GM06990 (cell line): ENCODE results near the gene GAS2L3.
A peak's percentile ranks its signal among the peaks of the same experiment; 100 is the strongest.

Experiments
- DNase-seq: peaks from one replicate; pipeline ENCODE4 v3.0.0-alpha.2; 2011; ENCODE audit not compliant: insufficient read length; ENCODE audit errors: extremely low read depth
- H3K27me3 ChIP-seq: replicated peaks from 2 replicates; pipeline ENCODE4 v1.6.0; 2011; ENCODE audit warnings: low read length; ENCODE audit not compliant: control insufficient read depth, insufficient read depth
- H3K36me3 ChIP-seq: 2 replicates; pipeline ENCODE4 v1.5.1; 2011; ENCODE audit warnings: low read length; ENCODE audit not compliant: control insufficient read depth, insufficient read depth
- H3K4me3 ChIP-seq: replicated peaks from 2 replicates; pipeline ENCODE4 v1.5.1; 2011; ENCODE audit warnings: low read depth, mild to moderate bottlenecking, control low read depth, low read length
- CTCF ChIP-seq: IDR thresholded peaks from 2 replicates; pipeline ENCODE4 v1.5.1; 2011; ENCODE audit warnings: low read length, control low read depth, mild to moderate bottlenecking, inconsistent platforms; ENCODE audit not compliant: insufficient read depth, poor library complexity, severe bottlenecking

Gene GAS2L3

GRCh38 chr12:100656856-100657255, 83.4 kb downstream of the GAS2L3 start:
- no peak for DNase-seq
- H3K4me3 ChIP-seq = no peak overlapping the region
- TF ChIP-seq CTCF = no peak
- no peaks in the 10 kb centered on the region for H3K27me3 ChIP-seq
- H3K36me3 ChIP-seq = no peaks in the 10 kb centered on the region

GRCh38 chr12:100661300-100661951, 87.9 kb downstream of the GAS2L3 start:
- no peak overlapping the region for H3K4me3 ChIP-seq
- no peaks in the 10 kb centered on the region for H3K27me3 ChIP-seq
- DNase-seq = peak; percentile 14
- TF ChIP-seq CTCF = no peak
- H3K36me3 ChIP-seq = no peaks in the 10 kb centered on the region

- Histone ChIP-seq H3K4me3 (no peak overlapping the region), H3K27me3 (no peaks in the 10 kb centered on the region), H3K36me3 (no peaks in the 10 kb centered on the region)
- TF ChIP-seq CTCF = no peak
- DNase-seq = no peak
Measured at GRCh38 chr12:100666588-100666987, 93.1 kb downstream of the GAS2L3 start.

GRCh38 chr12:100668945-100669536, 95.6 kb downstream of the GAS2L3 start:
- DNase-seq = peak; percentile 20
- no peaks in the 10 kb centered on the region for H3K27me3 ChIP-seq
- no peak overlapping the region for H3K4me3 ChIP-seq
- peak; percentile 94 for TF ChIP-seq CTCF
- H3K36me3 ChIP-seq = no peaks in the 10 kb centered on the region

- no peak for DNase-seq
- H3K27me3 ChIP-seq = no peaks in the 10 kb centered on the region; the same call in 1 of the 2 replicates
- no peak for TF ChIP-seq CTCF
- no peak overlapping the region for H3K4me3 ChIP-seq
- H3K36me3 ChIP-seq = no peaks in the 10 kb centered on the region
Measured at GRCh38 chr12:100669922-100670321, 96.4 kb downstream of the GAS2L3 start.
